ENCODE measurements around the gene AHSG.
"Not testable (repeated sequence)": the region's sequence is repeated elsewhere in the genome, so short reads cannot be mapped to it uniquely, and the experiment has no call there.

AHSG gene

DNA sequence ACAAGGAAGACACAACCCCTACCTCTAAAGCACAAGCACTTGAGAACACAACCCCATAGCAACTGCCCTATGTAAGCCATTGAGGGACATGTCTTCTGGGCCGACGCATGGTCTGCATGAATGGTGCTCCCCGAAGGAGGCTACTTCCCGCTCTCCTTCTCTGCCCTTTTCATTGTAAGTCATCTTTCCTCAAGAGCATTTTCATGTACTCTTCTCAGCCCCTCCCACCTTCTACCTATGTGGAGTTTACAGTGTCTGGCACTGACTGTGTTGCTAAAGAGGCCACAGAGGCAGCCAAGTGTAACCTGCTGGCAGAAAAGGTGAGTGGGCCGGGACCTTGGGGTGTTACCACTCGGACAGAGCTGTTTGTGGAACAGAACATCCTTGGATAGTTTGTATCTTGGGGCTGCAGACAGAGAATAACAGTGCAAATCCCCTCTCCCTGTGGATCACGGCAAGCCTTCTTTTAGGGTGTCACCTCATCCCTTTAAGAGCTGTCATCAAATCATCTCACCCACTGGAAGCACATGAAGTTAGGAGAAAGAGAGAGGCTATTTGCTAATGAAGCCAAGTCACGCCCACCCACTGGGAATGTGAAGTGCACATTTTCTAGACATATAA lies 5.6 kb downstream of the AHSG start:
- no peak for DNase-seq

DNA sequence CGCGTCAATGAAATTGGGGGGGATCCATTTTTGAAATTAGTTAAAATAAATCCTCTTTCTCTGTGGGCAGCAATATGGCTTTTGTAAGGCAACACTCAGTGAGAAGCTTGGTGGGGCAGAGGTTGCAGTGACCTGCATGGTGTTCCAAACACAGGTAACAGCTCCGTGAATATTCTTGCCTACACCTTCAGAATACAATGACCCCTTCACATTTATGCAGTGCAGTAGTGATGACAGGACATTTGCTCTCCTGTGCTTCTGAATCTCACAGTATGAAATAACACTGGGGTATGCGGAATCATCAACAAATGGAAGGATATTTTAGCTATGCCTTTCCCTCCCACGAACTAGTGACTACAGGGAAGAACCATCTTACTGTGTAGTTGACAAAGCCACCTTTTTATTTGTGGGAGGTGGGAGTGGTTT lies 6.9 kb downstream of the AHSG start:
- no peak for DNase-seq

DNA sequence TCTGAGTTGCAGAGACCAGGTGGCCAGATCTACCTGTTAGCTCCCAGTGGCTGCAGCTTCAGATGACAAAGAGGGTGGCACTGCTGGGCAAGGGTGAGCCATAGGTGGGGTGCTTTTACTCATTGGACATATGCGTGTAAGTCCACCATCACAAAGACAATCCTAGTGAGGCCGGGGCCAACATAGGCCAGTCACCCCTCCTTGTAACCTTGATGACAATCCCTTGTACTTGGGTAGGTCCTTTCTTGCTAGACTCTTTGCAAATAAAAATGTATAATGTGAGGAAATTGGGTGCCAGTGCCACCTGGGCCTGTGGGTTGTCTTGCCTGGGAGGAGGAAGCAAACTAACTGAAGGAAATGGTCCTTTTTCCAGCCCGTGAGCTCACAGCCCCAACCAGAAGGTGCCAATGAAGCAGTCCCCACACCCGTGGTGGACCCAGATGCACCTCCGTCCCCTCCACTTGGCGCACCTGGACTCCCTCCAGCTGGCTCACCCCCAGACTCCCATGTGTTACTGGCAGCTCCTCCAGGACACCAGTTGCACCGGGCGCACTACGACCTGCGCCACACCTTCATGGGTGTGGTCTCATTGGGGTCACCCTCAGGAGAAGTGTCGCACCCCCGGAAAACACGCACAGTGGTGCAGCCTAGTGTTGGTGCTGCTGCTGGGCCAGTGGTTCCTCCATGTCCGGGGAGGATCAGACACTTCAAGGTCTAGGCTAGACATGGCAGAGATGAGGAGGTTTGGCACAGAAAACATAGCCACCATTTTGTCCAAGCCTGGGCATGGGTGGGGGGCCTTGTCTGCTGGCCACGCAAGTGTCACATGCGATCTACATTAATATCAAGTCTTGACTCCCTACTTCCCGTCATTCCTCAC lies 7.6 kb downstream of the AHSG start:
- no peak for DNase-seq

DNA sequence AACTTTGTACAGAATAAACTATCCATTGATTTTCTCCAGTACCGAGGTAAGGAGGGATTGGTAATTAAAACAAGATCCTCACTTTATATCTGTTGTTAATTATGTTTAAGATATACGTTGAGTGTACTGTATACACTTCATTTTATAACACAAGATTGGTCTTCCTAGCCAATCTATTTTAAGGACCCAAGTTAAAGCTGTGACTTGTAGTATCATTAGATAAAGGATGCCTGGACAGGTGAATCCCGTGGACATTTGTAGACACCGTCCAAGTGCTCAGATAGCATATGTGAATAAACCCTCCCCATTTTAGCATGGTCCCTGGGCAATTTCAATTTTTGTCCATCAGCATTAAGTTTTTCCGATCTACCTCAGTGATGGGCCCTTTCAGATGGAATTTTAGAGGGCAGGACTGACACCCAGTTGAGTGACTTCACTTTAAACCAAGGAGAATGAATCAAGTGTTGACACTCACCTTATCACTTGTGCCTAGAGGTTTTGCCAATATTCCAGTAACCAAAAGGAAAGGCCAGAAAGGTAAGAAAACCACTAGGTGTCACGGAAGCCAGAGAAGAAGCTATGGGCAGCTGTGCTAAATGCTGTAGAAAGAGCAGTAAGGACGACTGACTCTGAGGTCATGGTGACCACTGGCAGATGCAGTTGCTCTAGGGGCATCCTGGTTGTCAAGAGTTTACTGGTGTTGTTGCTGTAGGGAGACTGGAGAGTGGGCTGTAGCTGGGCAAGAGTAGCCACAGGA lies 9.2 kb downstream of the AHSG start:
- DNase-seq, result no peak

DNA sequence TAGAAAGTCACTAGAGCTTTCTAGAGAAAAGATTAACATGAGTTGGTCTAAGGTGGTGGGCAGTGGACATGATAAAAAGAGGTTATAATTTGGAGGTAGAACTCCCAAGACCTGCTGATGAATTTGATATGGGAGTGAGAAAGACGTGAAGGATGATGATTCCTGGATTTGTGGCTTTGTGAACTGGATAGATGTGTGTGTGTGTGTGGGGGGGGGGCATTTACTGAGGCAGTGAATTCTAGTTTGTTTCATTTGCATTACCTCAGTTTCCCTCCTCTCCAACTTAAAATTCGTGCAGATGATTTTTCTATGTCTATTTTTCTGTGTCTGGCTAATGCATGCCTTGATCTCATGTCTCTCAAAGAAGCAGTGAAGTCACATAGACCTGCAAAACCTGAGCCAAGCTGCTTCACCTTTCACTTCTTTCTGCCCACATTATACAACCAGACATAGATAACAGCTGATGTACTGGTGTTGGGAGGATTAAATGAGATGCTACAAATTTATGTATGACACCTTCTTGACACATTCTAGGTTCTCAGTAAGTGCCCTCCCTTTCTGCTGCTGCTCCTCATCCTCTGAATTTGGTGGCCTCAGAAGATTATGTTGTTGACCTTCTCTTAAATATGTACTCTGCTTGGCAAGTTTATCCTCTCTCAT lies 9.9 kb downstream of the AHSG start:
- no peak for DNase-seq

DNA sequence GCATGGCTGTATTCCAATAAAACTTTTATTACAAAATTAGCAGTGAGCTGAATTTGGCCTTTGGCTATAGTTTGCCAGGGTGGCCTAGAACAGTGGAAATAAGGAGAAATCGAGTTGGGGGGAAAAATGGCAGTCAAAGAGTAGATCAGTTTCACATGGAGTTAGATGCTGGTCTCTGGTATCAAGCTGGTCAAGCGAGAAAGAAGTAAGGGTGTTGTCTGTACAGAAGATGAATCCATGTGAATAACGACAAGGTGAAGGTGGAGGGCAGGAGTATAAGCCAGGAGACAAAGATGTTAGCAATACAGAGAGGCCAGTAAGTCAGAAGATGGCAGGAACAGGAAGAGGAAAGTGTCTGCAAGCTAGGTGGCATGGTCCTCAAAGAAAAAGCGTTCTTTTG lies 11.7 kb downstream of the AHSG start:
- no peak for DNase-seq

DNA sequence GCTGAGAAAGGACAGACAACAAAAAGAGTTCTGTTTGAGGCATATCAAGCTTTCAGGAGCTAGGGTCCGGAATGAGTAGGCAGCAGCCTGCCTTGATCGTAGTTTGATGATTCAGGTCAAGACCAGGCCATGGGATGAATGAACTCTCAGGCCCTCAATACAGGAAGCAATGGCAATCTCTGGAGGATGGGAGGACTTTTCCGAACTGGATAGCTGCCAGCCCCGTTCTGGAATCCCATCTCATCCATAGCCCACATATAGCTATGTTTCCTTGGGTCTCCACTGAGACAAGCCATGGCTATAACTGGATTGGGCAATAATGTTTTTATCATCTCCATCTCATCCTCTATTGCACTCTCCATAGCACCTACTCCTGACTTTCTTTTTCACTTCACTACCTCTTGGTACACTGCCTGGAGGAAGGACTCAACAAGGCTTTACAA lies 12.8 kb downstream of the AHSG start:
- no peak for DNase-seq

DNA sequence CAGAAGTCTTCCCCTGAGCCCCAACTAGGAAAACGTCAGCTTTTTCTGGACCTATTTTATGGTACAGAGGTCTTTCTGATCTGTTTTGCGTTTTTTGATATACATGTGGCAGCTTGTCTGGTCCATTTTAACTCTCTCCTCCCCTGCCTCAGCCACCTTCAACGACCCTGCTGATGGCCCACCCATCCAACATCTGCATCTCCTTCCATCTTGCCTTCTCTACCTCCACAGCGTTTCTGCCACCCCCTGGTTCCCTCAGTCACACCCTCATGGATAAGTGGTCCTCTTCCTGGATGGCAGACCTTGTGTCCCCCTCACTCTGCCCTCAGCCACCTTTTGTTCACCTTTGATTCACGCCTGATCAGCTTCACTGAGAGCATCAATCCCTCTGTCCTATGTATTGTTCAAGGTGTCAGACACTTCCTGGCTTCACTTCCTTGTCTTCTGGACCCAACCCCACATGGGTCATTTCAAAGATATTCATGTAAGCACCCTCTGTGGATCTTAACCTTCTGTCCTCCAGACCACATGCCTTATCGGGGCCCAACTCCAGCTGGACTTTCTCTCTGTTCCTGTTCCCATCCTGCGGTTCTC lies 13.5 kb downstream of the AHSG start:
- DNase-seq, result no peak

DNA sequence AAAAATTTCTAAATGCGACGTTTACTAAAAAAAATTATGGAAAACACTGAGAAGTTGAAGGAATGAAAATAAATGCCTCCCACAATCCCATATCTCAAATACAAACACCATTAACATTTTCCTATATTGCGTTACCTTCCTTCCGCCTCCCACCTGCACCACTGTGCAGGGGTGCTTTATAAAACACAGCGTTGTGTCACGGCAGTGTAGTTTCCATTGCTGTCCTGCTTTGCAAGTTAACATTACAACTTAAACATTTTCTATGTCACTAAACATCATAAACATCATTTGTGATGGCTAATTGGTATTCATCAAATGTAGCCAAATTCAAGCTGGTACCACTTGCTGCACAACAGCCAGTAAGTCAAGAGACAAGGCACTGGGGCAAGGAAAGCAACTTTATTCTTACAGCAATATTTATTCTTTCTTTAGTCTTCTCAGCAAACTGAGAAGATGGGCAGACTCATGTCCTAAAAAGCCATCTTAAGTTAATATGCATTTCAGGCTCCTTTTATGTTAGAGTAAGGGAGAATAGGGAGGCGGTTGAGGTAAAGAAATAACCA lies 15.1 kb downstream of the AHSG start:
- DNase-seq, result no peak

DNA sequence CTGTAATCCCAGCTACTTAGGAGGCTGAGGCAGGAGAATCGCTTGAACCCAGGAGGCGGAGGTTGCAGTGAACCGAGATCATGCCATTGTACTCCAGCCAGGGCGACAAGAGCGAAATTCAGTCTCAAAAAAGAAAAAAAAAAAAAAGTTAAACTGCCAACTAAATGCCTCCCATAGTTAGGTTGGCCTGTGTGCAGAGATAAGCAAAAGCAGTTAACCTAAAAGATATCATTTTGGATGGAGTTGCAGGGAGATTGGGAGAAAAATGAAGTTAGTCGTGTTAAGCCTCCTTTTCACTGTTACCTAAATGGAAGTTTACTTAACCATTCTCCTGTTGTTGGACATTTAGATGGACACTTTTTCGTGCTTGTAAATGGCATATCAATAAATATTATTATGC lies 15.9 kb downstream of the AHSG start:
- no peak for DNase-seq

DNA sequence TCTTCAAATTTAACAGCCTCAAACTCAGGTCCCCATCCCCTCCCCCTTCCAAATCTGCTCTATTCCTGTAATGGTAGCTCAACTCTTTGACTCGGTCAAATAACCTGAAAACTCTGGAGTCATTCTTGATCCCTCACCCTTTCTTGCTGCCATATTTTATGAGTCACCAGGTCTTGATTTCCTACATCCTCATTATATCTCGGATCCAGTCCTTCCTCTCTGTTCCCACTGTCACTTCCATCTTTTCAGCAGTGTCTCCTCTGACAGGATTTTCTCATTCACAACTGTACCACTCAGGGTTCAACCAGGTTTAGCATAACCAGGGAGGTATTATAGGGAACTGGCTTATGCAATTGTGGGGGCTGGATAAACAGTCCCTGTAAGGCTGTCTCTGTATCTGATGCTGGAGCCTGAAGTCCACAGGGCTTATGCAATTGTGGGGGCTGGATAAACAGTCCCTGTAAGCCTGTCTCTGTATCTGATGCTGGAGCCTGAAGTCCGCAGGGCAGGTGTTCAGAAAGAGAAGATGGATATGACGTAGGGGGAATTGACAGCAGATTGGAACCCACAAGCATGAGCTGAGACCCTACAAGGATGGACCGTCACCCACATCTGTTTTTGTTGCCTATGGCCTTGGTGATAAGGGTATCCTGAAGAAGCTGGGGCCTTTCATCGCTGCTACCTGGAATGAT lies 18.2 kb downstream of the AHSG start:
- no peak for DNase-seq

DNA sequence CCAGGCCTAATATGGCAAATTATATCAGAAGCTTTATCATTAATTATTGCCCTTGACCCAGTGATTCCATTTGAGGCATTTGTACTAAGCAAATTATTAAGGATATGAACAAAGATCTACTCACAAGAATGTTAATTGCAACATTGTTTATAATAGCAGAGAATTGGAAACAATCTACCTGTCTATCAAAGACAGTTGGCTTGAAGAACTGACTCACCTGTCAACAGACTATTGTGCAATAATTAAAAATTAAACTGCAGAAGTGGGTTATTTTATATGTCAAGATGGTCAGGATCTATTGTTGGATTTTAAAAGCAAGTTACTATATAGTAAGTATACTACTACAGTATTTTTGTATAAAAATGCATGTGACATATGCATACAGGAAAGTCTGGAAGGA lies 20.6 kb downstream of the AHSG start:
- DNase-seq, result no peak

DNA sequence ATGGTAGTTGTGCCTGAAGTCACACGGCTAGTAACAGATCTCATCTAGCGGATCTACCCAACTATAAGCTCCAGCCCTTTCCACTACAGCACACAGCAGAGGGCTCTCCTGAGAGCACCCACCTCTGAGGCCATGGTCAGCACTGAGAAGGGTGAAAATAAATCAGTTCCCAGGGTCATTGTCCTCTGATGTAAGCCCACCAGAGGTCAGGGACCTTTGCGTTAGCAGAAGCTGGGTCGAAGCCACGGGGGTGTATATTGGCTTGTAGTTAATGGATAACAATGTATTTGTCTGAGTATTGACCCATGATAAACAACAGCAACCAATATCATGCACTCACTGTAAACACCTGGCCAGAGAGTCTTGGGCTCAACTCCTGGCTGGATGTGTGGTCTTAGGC lies 21.3 kb downstream of the AHSG start:
- DNase-seq, result not testable (repeated sequence)

DNA sequence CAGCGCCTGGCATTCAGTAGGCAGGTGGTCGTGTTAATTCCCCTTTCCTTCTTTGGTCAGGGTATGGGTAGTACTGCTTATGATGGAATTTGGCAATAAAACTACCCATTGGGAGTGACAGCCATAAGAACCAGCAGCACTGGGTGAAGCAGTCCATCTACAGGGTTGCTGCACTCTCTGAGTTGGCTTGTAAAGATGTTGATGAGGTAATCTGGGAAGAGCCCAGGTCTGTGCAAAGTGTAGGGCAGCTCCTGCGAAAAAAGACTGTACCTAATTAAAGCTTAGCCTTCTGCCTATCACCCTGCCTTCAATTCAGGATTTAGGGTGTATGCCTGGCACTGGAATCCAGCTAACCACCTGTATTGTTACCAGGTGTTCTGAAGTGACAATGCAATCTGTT lies 22.7 kb downstream of the AHSG start:
- no peak for DNase-seq

DNA sequence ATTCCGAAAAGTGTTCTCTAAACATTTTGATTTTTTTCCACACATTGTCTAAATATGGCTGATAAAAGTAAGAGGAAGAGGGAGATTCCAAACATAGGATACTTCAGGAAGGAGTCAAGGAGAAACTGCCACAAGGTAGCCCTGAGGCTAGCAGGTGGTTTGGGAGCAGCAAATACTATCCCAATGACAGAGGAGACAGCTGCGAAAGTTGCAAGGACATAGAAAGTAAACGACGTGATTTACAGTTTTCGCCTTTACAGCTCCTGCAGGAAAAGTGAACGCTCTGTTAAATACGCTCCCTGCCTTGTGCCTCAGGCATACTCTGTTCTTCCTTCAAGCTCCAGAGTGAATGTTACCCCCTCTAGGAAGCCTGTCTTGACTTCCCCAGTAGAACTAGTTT lies 23.7 kb downstream of the AHSG start:
- DNase-seq, result no peak

DNA sequence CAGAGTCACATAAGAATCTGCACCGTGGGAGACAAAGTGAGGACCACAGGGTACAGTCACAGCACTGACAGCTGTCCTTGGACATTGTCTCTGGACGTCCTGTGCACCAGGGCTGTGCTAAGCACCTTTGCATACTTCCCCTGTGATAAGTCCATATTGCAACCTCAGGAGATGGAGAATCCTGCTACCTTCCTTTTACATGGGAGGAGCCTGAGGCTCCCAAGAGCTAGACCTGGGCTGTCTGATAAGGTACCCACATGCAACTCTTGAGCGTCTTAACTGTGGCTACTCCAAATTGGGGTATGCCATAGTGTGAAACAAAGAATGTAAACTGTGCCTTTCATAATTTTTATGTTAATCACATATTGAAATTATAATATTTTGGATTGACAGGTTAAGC lies 24.8 kb downstream of the AHSG start:
- no peak for DNase-seq

DNA sequence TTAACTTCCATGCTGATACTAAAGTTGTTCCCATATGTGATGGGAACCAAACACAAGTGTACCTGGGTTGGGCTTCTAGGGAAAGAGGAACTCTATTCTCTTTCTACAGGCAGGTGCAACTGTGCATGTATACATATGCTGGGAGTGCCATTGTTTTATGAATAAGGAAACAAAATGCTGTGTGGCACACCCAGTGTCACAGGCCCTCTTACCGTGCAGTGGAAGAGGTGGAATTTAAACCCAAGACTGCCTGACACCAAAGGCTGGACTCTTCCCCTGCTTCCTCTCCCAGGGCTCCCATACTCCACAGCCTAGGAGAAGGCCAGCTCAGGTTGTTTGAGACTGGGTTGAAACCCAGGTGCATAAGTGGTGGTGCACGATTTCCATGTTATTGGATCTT lies 25.4 kb downstream of the AHSG start:
- no peak for DNase-seq

DNA sequence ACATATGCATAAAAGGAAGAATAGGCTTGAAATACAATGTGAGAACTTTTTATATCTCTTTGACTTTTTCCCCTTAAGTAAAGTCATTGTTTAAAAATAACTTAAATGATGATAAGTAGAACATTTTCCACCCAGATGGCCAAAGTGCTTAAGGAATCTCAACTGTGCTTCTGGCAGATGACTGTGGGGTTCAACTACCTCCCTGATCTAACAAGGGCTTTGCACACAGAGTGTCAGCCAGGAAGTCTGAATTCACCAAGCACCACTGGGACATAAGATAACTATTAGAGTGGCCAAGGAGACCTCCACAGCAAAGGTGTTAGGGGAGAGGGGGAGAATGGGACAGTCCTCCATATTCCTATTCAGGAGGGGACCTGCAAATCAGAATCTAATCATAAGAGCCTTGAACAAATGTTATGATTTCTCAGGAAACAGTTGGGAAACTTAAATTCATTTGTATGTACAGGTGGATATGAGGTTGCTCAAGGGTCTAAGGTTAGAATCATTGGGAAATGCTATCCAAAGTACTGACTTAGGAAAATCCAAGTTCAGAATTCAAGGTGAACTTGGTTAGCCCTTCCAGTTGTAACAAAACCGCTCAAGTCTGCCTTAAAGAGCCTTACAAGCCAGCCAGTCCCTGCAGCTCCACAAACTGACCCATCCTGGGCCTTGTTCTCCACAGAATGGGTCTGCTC lies 27.1 kb downstream of the AHSG start, which contains the start of gene FETUB:
Gene FETUB, plus strand, starts transcription at position 622 of the 695 bp plus-strand sequence. Its CDS starts 62 bp downstream, at position 684.
- no peak for DNase-seq

DNA sequence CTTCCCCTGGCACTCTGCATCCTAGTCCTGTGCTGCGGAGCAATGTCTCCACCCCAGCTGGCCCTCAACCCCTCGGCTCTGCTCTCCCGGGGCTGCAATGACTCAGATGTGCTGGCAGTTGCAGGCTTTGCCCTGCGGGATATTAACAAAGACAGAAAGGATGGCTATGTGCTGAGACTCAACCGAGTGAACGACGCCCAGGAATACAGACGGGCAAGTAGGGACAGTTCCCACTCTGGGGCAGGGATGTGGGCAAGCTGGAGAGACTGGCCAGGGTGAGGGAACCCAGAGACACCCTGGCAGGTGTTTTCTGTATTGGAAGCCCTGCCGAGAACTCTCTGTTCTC lies 27.6 kb downstream of the AHSG start:
- no peak for DNase-seq

DNA sequence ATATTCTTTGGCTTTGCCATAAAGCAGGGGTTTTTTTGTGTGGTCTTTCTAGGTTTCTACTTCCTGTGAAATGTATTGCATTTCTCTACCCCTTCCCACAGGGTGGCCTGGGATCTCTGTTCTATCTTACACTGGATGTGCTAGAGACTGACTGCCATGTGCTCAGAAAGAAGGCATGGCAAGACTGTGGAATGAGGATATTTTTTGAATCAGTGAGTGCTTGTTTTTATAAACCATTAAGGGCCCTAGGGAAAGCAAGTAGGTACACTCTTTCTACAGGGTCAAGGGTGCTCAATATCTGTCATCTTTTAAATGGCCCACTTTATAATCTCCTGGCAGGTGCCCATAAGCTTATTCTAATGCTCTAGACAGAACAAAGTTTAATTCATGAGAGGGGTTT lies 28.1 kb downstream of the AHSG start:
- DNase-seq, result no peak

DNA sequence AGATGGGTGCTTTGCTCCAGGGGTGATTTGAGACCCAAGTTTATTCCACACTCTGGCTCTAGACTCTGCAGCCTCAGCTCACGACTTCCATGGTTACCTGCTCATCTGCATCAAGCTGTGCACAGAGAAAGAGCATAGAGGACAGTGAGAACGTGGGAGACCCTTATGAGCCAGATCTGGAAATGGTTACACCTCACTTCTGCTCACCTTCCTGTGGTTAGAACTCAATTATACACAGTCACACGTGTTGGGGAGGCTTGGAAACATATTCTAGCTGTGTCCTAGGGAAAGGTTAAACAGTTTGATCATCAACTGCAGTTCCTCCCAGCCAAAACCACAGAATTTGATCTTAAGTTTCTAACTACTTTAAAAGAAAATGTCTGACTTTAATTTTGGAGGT lies 29.2 kb downstream of the AHSG start:
- no peak for DNase-seq

Data from NCI-H524 (cell line).